ENCODE measurements around the gene BRMS1L. TPM values are rescaled to one million over a fixed set of nuclear protein-coding genes. Genes with fewer than 3 reads are reported as not detected.

BRMS1L gene
- total and polyA plus RNA-seq, 2 experiments from 2014 or later: 11.8 to 19.5 TPM

- no peaks in the 10 kb centered on the region for H3K4me1 ChIP-seq (ENCODE audit: insufficient read depth)
- no peaks in the 10 kb centered on the region for H3K27me3 ChIP-seq (ENCODE audit: insufficient read depth)
- Mint-ChIP-seq H3K9me3 (no peaks in the 10 kb centered on the region), H3K27me3 (ENCODE audit: insufficient read depth, low read depth, poor library complexity) (no peaks in the 10 kb centered on the region), H3K4me1 (no peaks in the 10 kb centered on the region), H3K27ac (no peak overlapping the region), H3K36me3 (ENCODE audit: low read depth) (no peaks in the 10 kb centered on the region), H3K4me3 (no peak overlapping the region)
- H3K36me3 ChIP-seq (ENCODE audit: insufficient read depth): no peaks in the 10 kb centered on the region
- no peaks in the 10 kb centered on the region for H4K20me1 ChIP-seq (replicated peaks; ENCODE audit: insufficient read depth)
- H3K27ac ChIP-seq (ENCODE audit: low read depth): no peak overlapping the region
- H3F3A ChIP-seq (replicated peaks; ENCODE audit: low read depth): no peaks in the 10 kb centered on the region
- DNase-seq (ENCODE audit: low spot score): no peak
- no peak for ATAC-seq
- no peak overlapping the region for H3K4me2 ChIP-seq
- no peak overlapping the region for H3K4me3 ChIP-seq
- no peak for TF ChIP-seq ETS1 (IDR thresholded peaks at IDR 0.05)
- TF ChIP-seq STAT1 (IDR thresholded peaks at IDR 0.05; ENCODE audit: unreplicated experiment): no peak
- no peak for TF ChIP-seq ZNF114 (CRISPR knock-in tag; IDR thresholded peaks at IDR 0.05)
- TF ChIP-seq POLR2AphosphoS5 (IDR thresholded peaks at IDR 0.05; ENCODE audit: low read depth): no peak
- TF ChIP-seq NANOG (IDR thresholded peaks at IDR 0.05; ENCODE audit: borderline replicate concordance): no peak
- TF ChIP-seq EZH2 (IDR thresholded peaks at IDR 0.05; ENCODE audit: low read depth, unreplicated experiment): no peak
- TF ChIP-seq CREB1 (CRISPR knock-in tag; IDR thresholded peaks at IDR 0.05; ENCODE audit: low read depth): no peak
- no peak for TF ChIP-seq REST (IDR thresholded peaks at IDR 0.05; ENCODE audit: unreplicated experiment)
- no peak for TF ChIP-seq EZH2phosphoT487 (IDR thresholded peaks at IDR 0.05; ENCODE audit: unreplicated experiment)
- no peak for TF ChIP-seq ZNF462 (CRISPR knock-in tag; IDR thresholded peaks at IDR 0.05)
- TF ChIP-seq JUNB (IDR thresholded peaks at IDR 0.05; ENCODE audit: unreplicated experiment): no peak
- no peak for TF ChIP-seq CTCF (conservative IDR thresholded peaks at IDR 0.05; ENCODE audit: low read depth in 2 of 2)
- TF ChIP-seq ZNF331 (CRISPR knock-in tag; IDR thresholded peaks at IDR 0.05; ENCODE audit: low read depth): no peak
- no peaks in the 10 kb centered on the region for H3K79me2 ChIP-seq (replicated peaks; ENCODE audit: insufficient read depth)
- no peaks in the 10 kb centered on the region for H3K9me2 ChIP-seq (ENCODE audit: insufficient read depth)
- no peak overlapping the region for H2AFZ ChIP-seq
These were observed 84.1 kb downstream of the BRMS1L start for GRCh38 chr14:35910191-35910590.
